Measurements from ENCODE around the gene GUCA1A. TPM values are rescaled to one million over a fixed set of nuclear protein-coding genes. Genes with fewer than 3 reads are reported as not detected.
"Not testable (repeated sequence)": the region's sequence is repeated elsewhere in the genome, so short reads cannot be mapped to it uniquely, and the experiment has no call there.

The GUCA1A gene
- total and polyA plus RNA-seq, 8 donors = 0.13 to 0.24 (median 0.16) TPM; not detected in 4

- Histone ChIP-seq H3K36me3 (no peaks in the 10 kb centered on the region), H3K4me3 (peak within 1 kb of the TSS; percentile 42 to 45), H3K27me3 (peaks cover 0 to 32% of the 10 kb centered on the region in 2 donors), H3K27ac (peak within 1 kb of the TSS; percentile 58 to 75), H3K4me1 (peaks cover 6 to 22% of the 10 kb centered on the region in 2 donors), H3K9me3 (no peaks in the 10 kb centered on the region)
- ATAC-seq (peak; percentile 83), DNase-seq (peak; percentile 26 to 91 (median 70))
- no peak for TF ChIP-seq CTCF (IDR thresholded peaks at IDR 0.05)
- intact Hi-C loops (cut with DNase I) = no loop called here
Observed at GRCh38 chr6:42142118-42142835, 30.9 kb upstream of the GUCA1A start, which contains the start of gene C6orf132. C6orf132 (minus strand) TSS chr6:42142620; CDS start chr6:42142444, 176 bp downstream.

DNA sequence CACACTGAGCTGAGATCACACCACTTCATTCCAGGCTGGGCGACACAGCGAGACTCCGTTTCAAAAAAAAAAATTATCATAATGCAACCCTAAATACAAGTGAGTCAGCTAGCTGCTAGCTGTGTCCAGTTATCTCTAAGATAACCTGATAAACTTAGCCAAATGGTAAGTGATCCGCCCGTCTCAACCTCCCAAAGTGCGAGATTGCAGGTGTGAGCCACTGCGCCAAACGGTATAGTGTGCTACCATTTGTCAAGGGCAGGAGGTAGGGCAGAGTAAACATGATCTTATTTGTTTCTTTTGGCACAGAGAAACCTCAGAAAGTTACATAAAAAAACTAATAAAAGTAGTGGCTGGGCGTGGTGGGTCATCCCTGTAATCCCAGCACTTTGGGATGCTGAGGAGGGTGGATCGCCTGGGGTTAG, 26.0 kb upstream of the GUCA1A start:
- no peaks in the 10 kb centered on the region for H3K36me3 ChIP-seq
- no peak overlapping the region for H3K27ac ChIP-seq
- intact Hi-C loops (cut with DNase I) = no loop called here
- no peak for TF ChIP-seq CTCF (IDR thresholded peaks at IDR 0.05)
- DNase-seq = no peak
- no peaks in the 10 kb centered on the region for H3K9me3 ChIP-seq
- H3K4me3 ChIP-seq = no peak overlapping the region
- no peak for ATAC-seq
- H3K27me3 ChIP-seq = peaks cover 0 to 16% of the 10 kb centered on the region in 2 donors
- peaks cover 6 to 9% of the 10 kb centered on the region in 2 donors for H3K4me1 ChIP-seq

GRCh38 chr6:42148058-42148457, 25.1 kb upstream of the GUCA1A start:
- no peaks in the 10 kb centered on the region for H3K4me1 ChIP-seq
- TF ChIP-seq CTCF (IDR thresholded peaks at IDR 0.05) = no peak
- H3K36me3 ChIP-seq = no peaks in the 10 kb centered on the region
- no peak overlapping the region for H3K4me3 ChIP-seq
- H3K9me3 ChIP-seq = no peaks in the 10 kb centered on the region
- no peak overlapping the region for H3K27ac ChIP-seq
- no peak for DNase-seq
- intact Hi-C loops (cut with DNase I) = no loop called here
- ATAC-seq = peak; percentile 44
- H3K27me3 ChIP-seq = peaks cover 0 to 7% of the 10 kb centered on the region in 2 donors

GRCh38 chr6:42150254-42150653, 22.9 kb upstream of the GUCA1A start:
- DNase-seq (no peak), ATAC-seq (no peak)
- H3K4me1 ChIP-seq = no peaks in the 10 kb centered on the region
- H3K4me3 ChIP-seq = no peak overlapping the region
- H3K36me3 ChIP-seq = no peaks in the 10 kb centered on the region
- no peaks in the 10 kb centered on the region for H3K27me3 ChIP-seq
- no peak overlapping the region for H3K27ac ChIP-seq
- TF ChIP-seq CTCF (IDR thresholded peaks at IDR 0.05) = no peak
- intact Hi-C loops (cut with DNase I) = no loop called here
- no peaks in the 10 kb centered on the region for H3K9me3 ChIP-seq

- Histone ChIP-seq H3K4me1 (no peaks in the 10 kb centered on the region), H3K4me3 (no peak overlapping the region), H3K27me3 (no peaks in the 10 kb centered on the region), H3K27ac (no peak overlapping the region), H3K9me3 (no peaks in the 10 kb centered on the region), H3K36me3 (no peaks in the 10 kb centered on the region)
- ATAC-seq (no peak), DNase-seq (no peak)
- intact Hi-C loops (cut with DNase I) = no loop called here
- no peak for TF ChIP-seq CTCF (IDR thresholded peaks at IDR 0.05)
Observed at GRCh38 chr6:42152024-42152423, 21.1 kb upstream of the GUCA1A start.

GRCh38 chr6:42152528-42153213, 20.5 kb upstream of the GUCA1A start:
- ATAC-seq; H3K4me3 ChIP-seq; H3K27ac ChIP-seq; intact Hi-C loops (cut with DNase I); H3K9me3 ChIP-seq; DNase-seq; H3K4me1 ChIP-seq; H3K36me3 ChIP-seq; H3K27me3 ChIP-seq: not testable (repeated sequence)

Data from left lung (tissue), 10 donors.